GM21529 (cell line): ENCODE data around the gene CACNB3.

Experiments
- ATAC-seq: cut with Tn5 transposase; IDR thresholded peaks from one replicate; pipeline ENCODE4 v1.9.1; 2021; ENCODE audit not compliant: unreplicated experiment

The CACNB3 gene

DNA sequence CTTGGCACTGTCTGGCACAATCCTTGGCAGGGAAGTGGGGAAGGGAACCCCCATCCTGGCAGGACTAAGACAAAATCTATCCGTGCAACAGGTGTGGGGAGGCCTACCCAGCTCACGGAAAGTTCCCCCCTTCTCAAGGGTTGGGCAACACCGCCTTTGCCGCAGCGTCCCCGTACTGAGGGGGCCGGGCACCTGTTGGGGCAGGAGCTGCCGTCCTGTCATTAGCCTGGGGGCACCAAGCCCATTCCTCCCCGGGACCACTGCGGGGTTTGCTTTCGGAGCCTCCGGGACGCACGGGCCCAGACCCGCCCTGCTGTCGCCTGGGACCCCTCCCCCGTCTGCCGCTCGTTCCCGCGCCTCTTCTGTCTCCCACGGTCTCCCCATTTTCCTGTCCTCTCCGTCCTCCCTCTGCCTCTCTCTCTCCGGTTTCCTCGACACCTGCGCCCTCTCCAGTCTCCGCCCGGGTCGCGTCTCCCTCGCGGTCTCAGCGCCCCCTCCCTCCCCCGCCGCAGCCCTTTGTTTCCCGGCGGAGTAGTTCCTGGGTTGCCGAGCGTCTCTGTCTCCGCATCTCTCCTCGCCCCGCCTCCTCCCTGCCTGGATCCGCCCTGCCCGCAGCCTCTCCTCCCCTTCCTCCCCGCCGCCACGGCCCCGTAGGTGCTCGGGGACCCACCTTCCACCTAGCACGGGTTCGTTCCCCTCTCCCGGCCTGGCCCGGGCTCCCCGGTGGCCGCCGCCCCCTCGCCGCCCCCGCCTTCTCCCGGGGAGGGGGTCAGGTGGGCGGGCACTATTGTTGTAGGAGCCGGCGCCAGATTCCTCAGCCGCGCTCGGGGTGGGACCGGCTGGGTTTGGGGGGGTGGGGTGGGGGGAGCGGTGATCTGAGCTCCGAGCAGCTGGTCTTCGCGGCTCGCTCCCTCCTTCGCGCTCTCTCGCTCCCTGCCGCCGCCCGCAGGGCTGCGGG, at the start of gene CACNB3:
CACNB3 (plus strand) TSS at position 624 of the 958 bp plus-strand sequence. CDS start 434 bp downstream, outside the sequence.
- no peak for ATAC-seq

- no peak for ATAC-seq
These were observed 49.6 kb upstream of the CACNB3 start for GRCh38 chr12:48768736-48769135.

DNA sequence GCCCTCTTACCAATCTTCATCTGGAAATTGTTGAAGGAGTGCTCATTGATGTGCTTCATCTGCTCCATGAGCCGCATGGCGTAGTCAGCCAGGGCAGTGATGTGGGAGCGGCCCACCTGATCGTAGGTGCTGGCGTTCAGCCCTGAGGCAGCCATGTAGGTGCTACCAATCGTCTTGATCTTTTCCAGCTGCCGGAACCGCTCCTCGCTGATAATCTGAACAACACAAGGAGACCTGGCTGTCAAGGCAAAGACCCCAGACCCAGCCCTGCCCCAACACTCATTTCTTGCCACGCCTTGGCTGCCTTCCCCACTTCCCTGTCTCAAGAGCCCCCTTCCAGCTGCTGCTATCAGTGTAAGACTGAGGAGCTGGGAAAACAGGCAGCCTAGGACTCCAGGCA, 47.5 kb upstream of the CACNB3 start:
- no peak for ATAC-seq

DNA sequence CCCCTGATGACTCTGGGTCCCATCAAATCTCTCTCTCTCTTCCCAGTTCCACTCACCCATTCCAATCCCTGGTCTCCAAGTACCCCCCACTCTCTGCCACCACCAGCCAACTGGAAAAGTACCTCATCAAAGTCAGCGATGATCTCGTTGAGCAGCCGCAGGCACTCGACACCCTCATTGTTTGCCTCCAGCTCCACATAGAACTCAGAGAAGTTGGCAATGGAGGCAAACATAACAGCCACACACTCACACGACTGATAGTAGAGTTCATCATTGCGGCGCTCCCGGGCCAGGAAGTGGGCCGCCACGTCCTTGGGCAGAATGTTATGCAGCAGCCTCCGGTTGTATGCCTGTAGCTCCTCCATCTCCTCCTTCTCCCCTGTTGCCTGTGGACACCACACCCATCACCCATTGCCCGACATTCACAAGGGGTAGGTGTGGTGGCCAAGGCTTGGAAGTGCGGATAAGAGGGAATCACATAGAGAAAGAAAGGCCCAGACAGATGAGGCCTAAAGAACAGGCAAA, 46.6 kb upstream of the CACNB3 start:
- no peak for ATAC-seq

GRCh38 chr12:48773686-48774085, 44.6 kb upstream of the CACNB3 start:
- no peak for ATAC-seq

DNA sequence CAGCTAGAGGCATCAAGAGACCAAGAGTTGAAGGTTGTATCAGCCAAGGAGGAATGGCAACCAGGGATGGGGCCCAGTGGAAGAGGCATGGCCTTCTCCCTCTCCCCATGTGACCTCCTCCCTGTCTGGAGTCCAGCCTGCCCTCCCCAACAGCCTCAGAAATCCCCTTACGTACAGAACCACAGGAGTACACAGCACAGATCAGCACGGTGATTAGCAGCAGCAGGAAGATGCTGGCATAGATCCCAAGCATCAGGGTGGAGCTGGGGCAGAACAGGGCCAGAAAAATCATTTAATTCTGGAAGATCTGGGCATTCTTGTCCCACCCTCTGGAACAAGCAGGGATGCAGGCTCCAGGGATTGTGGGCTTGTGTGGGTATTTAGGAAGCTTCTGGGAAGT, 43.8 kb upstream of the CACNB3 start:
- no peak for ATAC-seq

DNA sequence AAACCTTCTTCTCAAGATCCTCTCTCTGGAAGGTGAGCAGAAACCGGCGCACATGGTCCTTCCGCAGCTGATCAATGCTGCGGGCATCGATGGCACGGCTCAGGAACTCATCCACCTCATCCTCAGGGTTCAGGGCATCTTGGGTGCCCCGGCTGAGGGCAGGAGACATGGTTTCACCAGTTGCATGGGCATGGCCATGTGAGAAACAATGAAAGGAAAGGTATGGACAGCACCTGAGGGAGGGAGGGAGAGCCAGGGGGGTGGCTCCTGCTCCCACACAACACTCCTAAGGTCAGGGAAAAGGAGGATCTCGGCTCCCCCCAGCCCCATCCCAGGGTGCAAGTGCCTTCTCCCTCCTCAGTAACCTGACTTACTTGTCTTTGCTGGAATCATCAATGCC, 43.0 kb upstream of the CACNB3 start:
- ATAC-seq, result no peak

GRCh38 chr12:48775991-48776649, 42.2 kb upstream of the CACNB3 start:
- ATAC-seq, result no peak

DNA sequence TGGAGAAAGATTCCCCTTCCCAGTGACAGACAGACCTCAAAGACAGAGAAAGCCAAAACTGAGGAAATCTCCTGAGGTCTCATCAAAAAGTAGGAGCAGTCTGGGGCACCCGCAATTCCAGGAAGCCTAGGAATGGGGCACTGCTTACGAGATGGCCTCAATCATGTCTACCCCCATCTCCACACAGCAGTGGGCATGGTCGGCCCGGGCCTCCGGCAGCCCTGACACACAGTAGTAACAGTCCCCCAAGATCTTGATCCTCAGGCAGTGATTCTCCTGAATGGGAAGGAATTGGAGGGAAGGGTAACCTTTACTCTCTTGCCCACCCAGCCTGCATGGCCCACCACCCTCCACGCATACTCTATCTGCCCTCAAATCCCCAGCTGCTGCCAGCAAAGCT, 41.3 kb upstream of the CACNB3 start:
- no peak for ATAC-seq

DNA sequence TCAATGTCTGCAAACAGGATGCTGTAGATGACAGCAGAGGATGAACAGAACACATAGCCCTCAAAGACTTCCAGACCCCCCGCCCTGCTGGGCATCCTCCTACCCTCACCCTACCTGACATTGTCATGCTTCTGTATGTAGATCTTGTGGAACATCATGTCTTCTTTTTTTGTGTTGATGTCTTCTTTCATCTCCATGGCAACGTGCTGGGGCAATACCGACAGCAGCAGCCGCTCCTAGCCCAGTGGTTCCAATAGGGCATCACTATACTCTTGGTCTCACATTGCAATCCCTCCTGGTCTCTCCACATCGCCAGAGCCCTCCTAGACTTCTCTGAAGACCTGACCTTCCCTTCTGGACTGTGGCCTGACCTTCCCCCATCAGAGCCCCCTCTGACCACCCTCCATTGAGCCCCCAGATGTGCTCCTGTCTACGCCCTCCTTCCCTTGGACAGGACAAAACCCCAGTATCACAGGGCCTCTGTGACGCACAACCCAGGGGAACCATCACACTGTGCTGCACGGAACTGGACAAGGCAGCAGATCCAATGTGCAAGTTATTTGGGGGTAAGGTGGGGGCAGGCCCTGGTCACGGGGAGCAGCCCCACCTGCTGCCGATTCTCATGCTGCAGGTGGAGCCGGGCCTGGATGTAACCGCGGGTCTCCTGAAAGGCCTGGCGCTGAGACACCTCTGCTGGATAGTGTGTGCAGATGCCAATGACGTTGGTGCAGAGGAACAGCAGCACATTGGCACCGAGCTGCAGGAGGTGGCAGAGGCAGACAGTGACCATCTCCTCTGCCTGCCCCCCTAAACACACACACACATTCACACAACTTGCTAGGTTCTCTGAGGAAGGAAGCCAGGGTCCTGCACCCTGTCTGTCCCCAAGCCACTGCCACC, 40.5 kb upstream of the CACNB3 start:
- ATAC-seq, result no peak

GRCh38 chr12:48779869-48780268, 38.4 kb upstream of the CACNB3 start:
- ATAC-seq, result no peak

DNA sequence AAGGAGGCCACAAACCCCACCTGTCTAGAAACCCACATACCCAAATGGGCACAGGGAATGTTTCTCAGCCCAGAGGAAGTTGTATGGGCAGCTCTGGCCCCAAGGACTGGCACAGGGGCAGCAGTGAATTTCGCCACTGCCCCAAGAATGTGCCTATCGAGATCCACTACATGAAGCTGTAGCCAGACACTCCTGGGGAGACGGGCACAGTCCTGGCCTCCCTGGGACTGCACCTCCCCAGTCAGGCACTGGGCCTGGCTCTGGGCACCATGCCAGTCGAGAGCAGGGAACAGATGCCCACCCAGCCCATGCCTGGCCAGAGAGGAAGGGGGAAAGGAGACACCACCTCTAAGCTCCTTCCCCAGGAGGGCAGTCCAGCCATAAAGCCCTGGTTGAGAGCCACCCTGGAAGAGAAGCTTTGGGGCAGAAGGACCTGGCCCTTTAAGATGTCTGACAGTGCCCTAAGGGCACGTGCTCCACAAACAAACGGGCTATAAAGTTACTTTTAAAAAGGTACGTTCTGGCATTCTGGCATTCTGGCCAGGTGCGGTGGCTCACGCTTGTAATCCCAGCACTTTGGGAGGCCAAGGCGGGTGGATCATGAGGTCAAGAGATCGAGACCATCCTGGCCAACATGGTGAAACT, 37.8 kb upstream of the CACNB3 start:
- no peak for ATAC-seq

DNA sequence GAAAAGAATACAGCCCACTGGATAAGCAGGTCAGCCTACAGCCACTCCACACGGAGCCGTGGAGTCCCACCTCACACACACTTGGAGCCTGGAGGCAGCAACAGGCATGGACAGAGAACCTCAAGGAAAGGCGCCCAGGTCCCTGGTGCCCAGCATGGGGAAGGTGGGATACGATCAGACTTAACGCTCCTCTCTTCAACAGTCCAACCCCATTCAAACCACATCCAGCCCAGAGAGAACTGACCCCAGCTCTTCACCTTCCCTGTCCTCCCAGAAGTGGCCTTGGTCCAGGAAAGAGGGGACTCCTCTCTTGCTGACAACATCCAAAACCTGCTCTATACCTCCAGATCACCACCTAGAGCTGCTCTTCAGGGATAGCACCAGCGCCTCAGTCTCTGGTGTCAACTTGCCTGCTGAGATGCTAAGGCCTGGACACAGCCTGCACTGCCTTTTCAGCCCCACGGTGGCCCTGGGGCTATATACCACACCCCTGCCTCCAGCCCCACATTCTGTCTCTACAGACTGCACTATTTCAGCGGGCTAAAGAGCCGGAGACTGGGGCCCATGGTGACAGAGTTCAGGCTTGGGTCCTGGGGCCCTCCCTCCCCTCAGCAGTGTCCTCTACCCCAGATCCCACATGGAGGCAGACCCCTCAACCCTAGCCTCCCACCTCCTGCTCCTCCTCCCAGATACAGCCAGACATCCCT, 36.4 kb upstream of the CACNB3 start:
- no peak for ATAC-seq

DNA sequence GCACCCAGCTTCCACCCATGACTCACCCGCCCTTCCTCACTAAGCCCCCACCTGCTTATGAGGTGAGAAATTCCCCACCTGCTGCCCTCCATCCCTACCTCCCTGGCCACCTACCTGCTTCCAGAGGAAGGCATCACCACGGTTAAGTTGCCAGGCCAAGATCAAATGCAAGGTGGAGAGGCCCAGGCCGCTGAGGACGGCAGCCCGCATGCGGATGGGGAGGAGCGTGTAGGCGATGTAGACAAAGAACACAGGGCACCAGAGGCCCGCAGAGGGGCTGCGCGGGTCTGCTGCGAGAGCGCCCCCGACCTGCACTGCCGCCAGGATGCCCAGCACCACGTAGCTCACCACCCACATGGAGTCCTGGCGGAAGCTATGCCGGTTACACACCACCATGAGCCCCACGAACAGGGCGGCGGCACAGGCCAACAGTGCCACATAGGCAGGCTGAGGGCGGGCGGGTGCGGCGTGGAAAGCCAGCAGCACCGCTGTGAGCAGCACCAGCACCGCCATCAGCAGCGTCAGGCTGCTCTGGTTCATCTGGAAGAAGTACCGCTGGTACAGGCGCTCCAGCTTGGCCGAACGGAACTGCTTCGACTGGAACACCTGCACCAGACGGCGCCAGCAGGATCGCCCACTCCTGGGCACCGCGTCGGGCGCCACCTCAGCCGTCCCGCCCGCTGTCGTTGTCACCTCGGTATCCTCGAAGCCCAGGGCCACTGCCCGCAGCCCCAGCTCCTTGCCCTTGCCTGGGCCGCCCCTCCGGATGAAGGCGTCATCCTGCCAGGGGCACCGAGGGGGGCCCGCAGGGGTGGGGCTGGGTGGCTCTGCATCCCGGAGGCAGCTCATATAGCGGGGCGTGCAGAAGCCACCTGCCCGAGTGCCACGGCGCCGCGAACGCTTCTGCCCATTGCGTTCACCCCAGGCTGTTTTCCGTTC, 35.6 kb upstream of the CACNB3 start:
- no peak for ATAC-seq

- ATAC-seq, result no peak
These were observed 34.9 kb upstream of the CACNB3 start for GRCh38 chr12:48783432-48783831.

DNA sequence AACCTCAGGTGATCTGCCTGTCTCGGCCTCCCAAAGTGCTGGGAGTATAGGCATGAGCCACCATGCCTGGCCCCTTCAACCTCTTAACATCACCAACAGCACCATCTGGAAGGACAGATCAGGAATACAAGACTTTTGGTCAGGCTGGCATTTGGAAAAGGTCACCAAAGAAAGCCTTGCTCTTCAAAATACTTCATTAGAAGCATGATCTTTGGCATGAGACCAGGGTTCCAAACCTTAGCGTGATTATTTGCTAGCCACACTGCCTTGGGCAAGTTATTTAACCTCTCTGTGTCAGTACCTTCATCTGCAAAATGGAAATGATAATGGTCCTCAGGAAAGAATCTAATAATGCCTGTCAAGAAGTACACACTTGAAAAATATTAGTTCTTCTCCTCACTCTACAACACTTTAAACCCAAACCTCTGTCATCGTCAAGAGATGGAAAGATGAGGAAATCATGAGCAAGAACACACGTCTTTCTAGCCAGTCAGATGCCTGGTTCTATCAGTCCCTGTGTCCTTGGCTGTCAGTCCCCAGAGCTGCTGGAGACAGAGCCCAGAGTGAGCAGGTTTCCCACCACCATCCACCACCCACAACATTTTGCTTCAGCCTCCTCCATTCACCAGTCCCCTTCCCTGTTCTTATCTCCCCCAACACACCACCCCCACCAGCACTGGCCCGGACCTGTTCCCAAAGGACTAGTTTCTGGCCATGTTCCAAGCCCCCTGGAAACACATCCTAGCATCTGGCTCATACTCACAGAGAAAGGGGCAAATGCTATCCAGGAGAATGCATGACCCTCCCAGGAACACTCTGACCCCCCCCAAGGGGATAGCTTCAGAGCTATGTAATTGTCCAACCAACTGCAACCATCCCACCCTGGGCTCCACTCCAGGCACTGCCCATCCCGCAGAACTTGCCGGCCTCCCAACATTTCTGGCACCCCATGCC, 31.4 kb upstream of the CACNB3 start:
- ATAC-seq, result no peak

DNA sequence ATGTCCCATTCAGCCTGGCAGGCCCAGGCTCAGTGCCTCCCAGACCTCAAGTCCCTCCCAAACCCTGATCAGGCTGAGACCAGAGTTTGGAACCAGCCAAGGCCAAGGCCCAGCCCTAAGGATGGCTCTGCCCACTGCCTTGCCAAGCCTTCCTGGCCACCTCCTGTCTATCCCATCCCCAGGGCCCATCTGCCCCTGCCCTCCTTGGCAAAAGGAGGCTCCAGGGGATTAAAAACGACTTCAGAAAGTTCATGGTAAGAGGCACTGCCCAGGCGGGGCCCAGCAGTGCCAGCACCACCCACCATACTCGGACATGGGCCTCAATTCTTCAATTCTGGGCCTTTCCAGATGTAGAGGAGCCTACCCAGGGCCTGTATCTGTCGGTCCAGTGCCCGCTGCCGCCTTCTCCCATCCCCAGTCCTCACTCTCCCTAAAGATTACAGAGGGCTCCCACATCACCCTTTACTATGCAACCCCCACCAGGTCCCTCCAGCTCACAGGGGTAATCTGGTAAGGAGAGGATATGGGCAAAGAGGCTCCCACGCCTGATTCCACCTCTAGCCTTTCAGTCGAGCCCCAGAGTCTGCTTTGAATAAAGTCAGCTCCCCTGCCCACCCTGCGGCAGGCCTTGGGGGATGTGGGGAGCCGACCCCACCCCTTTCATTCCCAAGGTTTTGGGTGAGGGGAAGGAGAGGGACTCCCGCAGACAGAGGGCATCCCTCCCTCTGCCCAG, 30.3 kb upstream of the CACNB3 start:
- no peak for ATAC-seq
